IMR-90 (cell line): ENCODE data around the gene NOXO1. TPM values are rescaled to one million over a fixed set of nuclear protein-coding genes. Genes with fewer than 3 reads are reported as not detected.

ENCODE experiments used
- ATAC-seq: fragments of 200-7000 bp; cut with Tn5 transposase; 2 replicates; pipeline ENCODE4 v1.9.1; 2020; ENCODE audit warnings: low read depth, mild to moderate bottlenecking, moderate library complexity
- BruUV-seq: library from RNA; stranded (reverse); fragments of 400-500 nt; replicated peaks from 2 replicates; lab custom pipeline; 2021; lab: Mats Ljungman, UMichigan
- CTCF ChIA-PET: fragments of 300-600 bp; formaldehyde crosslinking; extraction: SDS; loops from one replicate; lab custom pipeline; 2021; ENCODE audit warnings: antibody characterized with exemption; lab: Yijun Ruan, JAX
- POLR2A ChIA-PET: fragments of 300-600 bp; sonication (Branson Sonifier 250); formaldehyde crosslinking; loops from one replicate; lab custom pipeline; 2022; ENCODE audit warnings: antibody characterized with exemption; ENCODE audit not compliant: unreplicated experiment; lab: Charles Lee
- DNase-seq: peaks from one replicate; pipeline ENCODE4 v3.0.0; 2013
- H2AFZ ChIP-seq: replicated peaks from 2 replicates; pipeline ENCODE3; 2013; ENCODE audit warnings: low read length, mild to moderate bottlenecking; ENCODE audit not compliant: poor library complexity
- H2AK5ac ChIP-seq: 2 replicates; pipeline ENCODE4 v1.6.1; 2013; ENCODE audit warnings: low read depth, low read length, inconsistent platforms
- H2AK9ac ChIP-seq: replicated peaks from 2 replicates; pipeline ENCODE3; 2013; ENCODE audit warnings: mild to moderate bottlenecking, low read depth, low read length, moderate library complexity; ENCODE audit not compliant: poor library complexity
- H2BK120ac ChIP-seq: 2 replicates; pipeline ENCODE4 v1.6.1; 2013; ENCODE audit warnings: low read depth, low read length, inconsistent platforms
- H2BK15ac ChIP-seq: 3 replicates; pipeline ENCODE4 v1.6.1; 2013; ENCODE audit warnings: low read depth, low read length, inconsistent platforms
- H2BK20ac ChIP-seq: 2 replicates; pipeline ENCODE4 v1.6.1; 2013; ENCODE audit warnings: low read depth, mild to moderate bottlenecking, inconsistent platforms, low read length, moderate library complexity
- H2BK5ac ChIP-seq: 2 replicates; pipeline ENCODE4 v1.6.1; 2013; ENCODE audit warnings: mild to moderate bottlenecking, low read depth, low read length, inconsistent platforms; ENCODE audit not compliant: poor library complexity, severe bottlenecking
- H3K14ac ChIP-seq: replicated peaks from 2 replicates; pipeline ENCODE4 v1.6.1; 2013; ENCODE audit warnings: low read depth, low read length, inconsistent platforms
- H3K18ac ChIP-seq: 2 replicates; pipeline ENCODE4 v1.6.1; 2013; ENCODE audit warnings: low read depth, low read length, control low read depth
- H3K23ac ChIP-seq: 2 replicates; pipeline ENCODE4 v1.6.1; 2013; ENCODE audit warnings: low read depth, low read length, inconsistent platforms
- H3K27ac ChIP-seq: 2 replicates; pipeline ENCODE4 v1.5.1; 2013; ENCODE audit warnings: mild to moderate bottlenecking, control low read depth, low read length; ENCODE audit not compliant: insufficient read depth
- H3K27me3 ChIP-seq: 2 replicates; pipeline ENCODE4 v1.6.1; 2013; ENCODE audit warnings: low read length; ENCODE audit not compliant: control insufficient read depth, insufficient read depth
- H3K36me3 ChIP-seq: 2 replicates; pipeline ENCODE4 v1.6.1; 2013; ENCODE audit warnings: low read length, mixed read lengths; ENCODE audit not compliant: control insufficient read depth, insufficient read depth
- H3K4ac ChIP-seq: 2 replicates; pipeline ENCODE4 v1.6.1; 2013; ENCODE audit warnings: low read depth, low read length, inconsistent platforms
- H3K4me1 ChIP-seq: 2 replicates; pipeline ENCODE4 v1.6.1; 2013; ENCODE audit warnings: low read length, mixed read lengths; ENCODE audit not compliant: control insufficient read depth, insufficient read depth
- H3K4me2 ChIP-seq: 2 replicates; pipeline ENCODE4 v1.6.1; 2013; ENCODE audit warnings: low read depth, mild to moderate bottlenecking, control low read depth, low read length, moderate library complexity
- H3K4me3 ChIP-seq: 2 replicates; pipeline ENCODE4 v1.5.1; 2013; ENCODE audit warnings: low read depth, mild to moderate bottlenecking, control low read depth, low read length, moderate library complexity; ENCODE audit not compliant: insufficient read depth
- H3K56ac ChIP-seq: 2 replicates; pipeline ENCODE4 v1.6.1; 2013; ENCODE audit warnings: low read length, inconsistent platforms; ENCODE audit not compliant: insufficient read depth; ENCODE audit errors: extremely low read depth
- H3K79me1 ChIP-seq, 2 experiments: 2 replicates each; pipeline ENCODE4 v1.6.1; 2013; ENCODE audit warnings: low read length in 2 of 2, inconsistent platforms in 1 of 2, low read depth in 1 of 2
- H3K9ac ChIP-seq: 2 replicates; pipeline ENCODE4 v1.6.1; 2013; ENCODE audit warnings: low read depth, low read length, control low read depth
- H3K9me1 ChIP-seq: 2 replicates; pipeline ENCODE4 v1.6.1; 2013; ENCODE audit warnings: low read length, inconsistent platforms; ENCODE audit not compliant: insufficient read depth
- H3K9me3 ChIP-seq: 2 replicates; pipeline ENCODE4 v1.6.1; 2013; ENCODE audit warnings: low read length; ENCODE audit not compliant: control insufficient read depth, insufficient read depth
- H4K20me1 ChIP-seq: 2 replicates; pipeline ENCODE4 v1.6.1; 2013; ENCODE audit warnings: low read length, inconsistent platforms; ENCODE audit not compliant: insufficient read depth
- H4K5ac ChIP-seq: 2 replicates; pipeline ENCODE4 v1.6.1; 2013; ENCODE audit warnings: mild to moderate bottlenecking, low read depth, low read length, control low read depth
- H4K8ac ChIP-seq, 2 experiments: 2 replicates each; pipeline ENCODE4 v1.6.1; 2013; ENCODE audit warnings: low read depth in 2 of 2, low read length in 2 of 2, control low read depth in 1 of 2, inconsistent platforms in 1 of 2
- H4K91ac ChIP-seq: 2 replicates; pipeline ENCODE4 v1.6.1; 2013; ENCODE audit warnings: low read depth, low read length, inconsistent platforms; ENCODE audit not compliant: insufficient read depth
- CTCF ChIP-seq: conservative IDR thresholded peaks from 2 replicates; pipeline ENCODE4 v1.5.1; 2012; ENCODE audit warnings: mild to moderate bottlenecking, low read depth, low read length, improper control_type of control experiment
- ELK1 ChIP-seq: fragments of 150-350 bp; IDR thresholded peaks from 2 replicates; pipeline ENCODE4 v1.6.1; 2016; ENCODE audit warnings: low read depth, mild to moderate bottlenecking, low read length, moderate library complexity, borderline replicate concordance
- MAFK ChIP-seq: IDR thresholded peaks from 2 replicates; pipeline ENCODE4 v1.6.1; 2012; ENCODE audit warnings: low read depth, low read length, improper control_type of control experiment
- RCOR1 ChIP-seq: IDR thresholded peaks from 2 replicates; pipeline ENCODE4 v1.6.1; 2012; ENCODE audit warnings: mild to moderate bottlenecking, low read length, improper control_type of control experiment; ENCODE audit not compliant: insufficient replicate concordance
- WGBS, 2 experiments: methylation state at CpG; one replicate each; pipeline versions ENCODE4 v1.1.5 to v1.1.7; 2013; ENCODE audit warnings: missing lambda C conversion rate in 2 of 2; ENCODE audit not compliant: insufficient read length in 1 of 2; ENCODE audit errors: extremely low coverage in 2 of 2; 5-methylcytosine and 5-hydroxymethylcytosine counted together
- dilution Hi-C: fragments of 300-500 bp; cut with HindIII; formaldehyde crosslinking; loops from one replicate; pipeline ENCODE4 v1.14.3; 2018; ENCODE audit warnings: low sequenced_read_pairs; ENCODE audit not compliant: unreplicated experiment
- in situ Hi-C: fragments of 300-500 bp; cut with MboI; formaldehyde crosslinking; loops from 3 replicates; pipeline ENCODE4 v1.14.3; 2019; ENCODE audit warnings: low sequenced_read_pairs, inconsistent platforms, mixed read lengths
- intact Hi-C: fragments of 100-400 bp; cut with micrococcal nuclease; formaldehyde crosslinking; loops from 2 replicates; pipeline ENCODE4 v1.10.0; 2022
- polyA plus RNA-seq, 3 experiments: library from polyadenylated mRNA; depleted of rRNA; stranded (reverse); fragments of >200 nt; gene quantifications; 2 replicates each; pipeline ENCODE4 v1.2.3, GENCODE V29; 2012; ENCODE audit warnings: low replicate concordance in 1 of 3
- total RNA-seq: library from RNA; depleted of rRNA; stranded (reverse); fragments of >200 nt; gene quantifications from 2 replicates; pipeline ENCODE4 v1.2.3, GENCODE V29; 2012

NOXO1 gene
- total and polyA plus RNA-seq, 2 of the 4 experiments (the other 2 are of a cell fraction), result 0.56 TPM; not detected in 1

GRCh38 chr16:1965396-1966001, 15.8 kb downstream of the NOXO1 start:
- DNase-seq (no peak), ATAC-seq (no peak)
- peak overlapping the region; percentile 95 for H2AK9ac ChIP-seq
- H3K18ac ChIP-seq, result no peak overlapping the region
- H3K79me1 ChIP-seq, result peaks cover 4 to 47% of the 10 kb centered on the region in 2 experiments
- H3K4me2 ChIP-seq, result peak overlapping the region; percentile 100
- H3K9me3 ChIP-seq, result no peaks in the 10 kb centered on the region
- no peak overlapping the region for H2BK20ac ChIP-seq
- H2BK5ac ChIP-seq, result peak overlapping the region; percentile 78
- peaks cover 12% of the 10 kb centered on the region for H3K4me1 ChIP-seq
- peak overlapping the region; percentile 95 for H3K4ac ChIP-seq
- H4K91ac ChIP-seq, result peak overlapping the region; percentile 31; the same call in 1 of the 2 replicates
- peak overlapping the region; percentile 28 for H4K5ac ChIP-seq
- no peaks in the 10 kb centered on the region for H3K27me3 ChIP-seq
- POLR2A ChIA-PET, result interaction anchor here (0.6 to 1.0 kb wide), 3 partner anchors 13 to 82 kb away, joined by 3 to 5 read pairs (median 3); no protein-coding TSS in a partner anchor
- 26% methylated on average over 14 of the region's 24 CpGs; no CpG with 5 or more reads in 1 of the 2 experiments for WGBS, 2 experiments
- CTCF ChIA-PET, result interaction anchor here (1.0 kb wide), 1 partner anchor 175 kb away, joined by 3 read pairs; no protein-coding TSS in a partner anchor
- BruUV-seq, result no TSS peak
- H2AK5ac ChIP-seq, result peak overlapping the region; percentile 91
- peak overlapping the region; percentile 87 for H3K4me3 ChIP-seq
- H2AFZ ChIP-seq, result peak overlapping the region; percentile 95
- H2BK15ac ChIP-seq, result no peak overlapping the region
- H4K8ac ChIP-seq, result peak overlapping the region; percentile 73 to 90; a peak in 2 of 4 replicates
- H3K9me1 ChIP-seq, result 0 out of 2 replicates have a peak, but pooled peaks cover 3% of the 10 kb centered on the region
- intact Hi-C loops (no loop called here), dilution Hi-C loops (no loop called here), in situ Hi-C loops (no loop called here)
- peak overlapping the region; percentile 65; the same call in 1 of the 2 replicates for H3K56ac ChIP-seq
- no peak overlapping the region for H2BK120ac ChIP-seq
- peaks cover 27% of the 10 kb centered on the region for H3K36me3 ChIP-seq
- H3K27ac ChIP-seq, result peak overlapping the region; percentile 92
- peaks cover 41% of the 10 kb centered on the region for H4K20me1 ChIP-seq
- H3K9ac ChIP-seq, result peak overlapping the region; percentile 93
- peak overlapping the region; percentile 99 for H3K14ac ChIP-seq
- H3K23ac ChIP-seq, result peak overlapping the region; percentile 79
- TF ChIP-seq CTCF, result no peak
- TF ChIP-seq MAFK, result no peak
- TF ChIP-seq ELK1, result no peak
- no peak for TF ChIP-seq RCOR1
